Loucy (cell line): ENCODE measurements around the gene KIF13A.

Source experiments
- H2AFZ ChIP-seq: fragments of 200-600 bp; sonication (generic); 2 replicates; pipeline ENCODE4 v1.6.0; 2016; ENCODE audit warnings: antibody characterized with exemption, mild to moderate bottlenecking, low read length, moderate library complexity
- H3F3A ChIP-seq: fragments of 200-600 bp; 2 replicates; pipeline ENCODE4 v1.6.0; 2016; ENCODE audit warnings: antibody characterized with exemption, low read depth, mild to moderate bottlenecking
- H3K27me3 ChIP-seq: fragments of 200-600 bp; sonication (generic); 2 replicates; pipeline ENCODE4 v1.6.1; 2014; ENCODE audit warnings: low read length, mild to moderate bottlenecking; ENCODE audit not compliant: insufficient read depth, poor library complexity, severe bottlenecking
- H3K36me3 ChIP-seq: fragments of 200-600 bp; sonication (generic); 2 replicates; pipeline ENCODE4 v1.6.1; 2016; ENCODE audit warnings: low read length; ENCODE audit not compliant: insufficient read depth
- H3K4me1 ChIP-seq: fragments of 200-600 bp; sonication (generic); 2 replicates; pipeline ENCODE4 v1.5.1; 2014; ENCODE audit warnings: low read length, mild to moderate bottlenecking; ENCODE audit not compliant: insufficient read depth, poor library complexity, severe bottlenecking
- H3K4me2 ChIP-seq: fragments of 200-600 bp; sonication (generic); 2 replicates; pipeline ENCODE4 v1.6.0; 2014; ENCODE audit warnings: antibody characterized with exemption, low read length, low read depth, mild to moderate bottlenecking; ENCODE audit not compliant: poor library complexity, severe bottlenecking
- H3K4me3 ChIP-seq: fragments of 200-600 bp; sonication (generic); 2 replicates; pipeline ENCODE4 v1.5.1; 2014; ENCODE audit warnings: low read length, mild to moderate bottlenecking, mixed read lengths; ENCODE audit not compliant: poor library complexity, severe bottlenecking
- H3K79me2 ChIP-seq: fragments of 200-600 bp; sonication (generic); 2 replicates; pipeline ENCODE4 v1.6.1; 2014; ENCODE audit warnings: low read length; ENCODE audit not compliant: insufficient read depth
- H3K9ac ChIP-seq: fragments of 200-600 bp; sonication (generic); 2 replicates; pipeline ENCODE4 v1.6.0; 2014; ENCODE audit warnings: mild to moderate bottlenecking, low read depth, low read length, moderate library complexity; ENCODE audit not compliant: poor library complexity, severe bottlenecking
- H3K9me2 ChIP-seq: fragments of 200-600 bp; sonication (generic); replicated peaks from 2 replicates; pipeline ENCODE4 v1.6.1; 2016; ENCODE audit warnings: low read depth, low read length, mixed read lengths
- H3K9me3 ChIP-seq: fragments of 200-600 bp; sonication (generic); 2 replicates; pipeline ENCODE4 v1.6.1; 2014; ENCODE audit warnings: mild to moderate bottlenecking, antibody characterized with exemption, low read length, low read depth; ENCODE audit not compliant: insufficient read depth
- H4K20me1 ChIP-seq: fragments of 200-600 bp; sonication (generic); 2 replicates; pipeline ENCODE4 v1.6.0; 2014; ENCODE audit warnings: antibody characterized with exemption, low read length, mild to moderate bottlenecking; ENCODE audit not compliant: insufficient read depth, poor library complexity, severe bottlenecking
- EZH2phosphoT487 ChIP-seq: fragments of 200-600 bp; IDR thresholded peaks from 2 replicates; pipeline ENCODE4 v1.6.1; 2018; ENCODE audit warnings: antibody characterized with exemption, mild to moderate bottlenecking, moderate library complexity, borderline replicate concordance
- TF ChIP-seq, protein P1 (sequence below): fragments of 200-600 bp; sonication (generic); conservative IDR thresholded peaks from 2 replicates; pipeline ENCODE4 v1.5.1; 2014; ENCODE audit warnings: mild to moderate bottlenecking, antibody characterized with exemption, low read length

KIF13A gene

DNA sequence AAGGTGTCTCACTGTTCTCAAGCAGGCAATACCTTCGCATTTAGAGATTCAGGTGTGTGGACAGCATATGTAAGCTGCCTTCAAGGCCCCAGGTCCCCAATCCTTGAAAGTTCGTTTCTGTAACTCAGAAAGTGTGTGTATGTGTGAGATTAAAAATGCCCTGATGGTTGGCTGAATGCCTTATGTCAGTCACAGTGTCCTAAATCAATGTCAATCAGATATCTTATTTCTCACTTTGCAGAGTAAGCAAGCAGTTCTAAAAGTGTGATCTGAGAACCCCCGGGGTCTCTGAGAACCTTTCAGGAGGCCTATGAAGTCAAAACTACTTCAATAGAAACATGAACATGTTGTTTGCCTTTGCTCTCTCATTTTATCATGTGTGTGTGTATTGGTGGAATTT is 157.5 kb downstream of the KIF13A start:
- Histone ChIP-seq H4K20me1 (no peaks in the 10 kb centered on the region), H3F3A (no peaks in the 10 kb centered on the region), H3K79me2 (no peaks in the 10 kb centered on the region), H2AFZ (no peak overlapping the region), H3K36me3 (no peaks in the 10 kb centered on the region), H3K4me2 (no peak overlapping the region), H3K9me3 (no peaks in the 10 kb centered on the region), H3K9ac (no peak overlapping the region), H3K27me3 (no peaks in the 10 kb centered on the region), H3K4me3 (no peak overlapping the region), H3K4me1 (no peaks in the 10 kb centered on the region), H3K9me2 (no peaks in the 10 kb centered on the region)
- TF ChIP-seq EZH2phosphoT487: no peak
- TF ChIP-seq, protein P1, sequence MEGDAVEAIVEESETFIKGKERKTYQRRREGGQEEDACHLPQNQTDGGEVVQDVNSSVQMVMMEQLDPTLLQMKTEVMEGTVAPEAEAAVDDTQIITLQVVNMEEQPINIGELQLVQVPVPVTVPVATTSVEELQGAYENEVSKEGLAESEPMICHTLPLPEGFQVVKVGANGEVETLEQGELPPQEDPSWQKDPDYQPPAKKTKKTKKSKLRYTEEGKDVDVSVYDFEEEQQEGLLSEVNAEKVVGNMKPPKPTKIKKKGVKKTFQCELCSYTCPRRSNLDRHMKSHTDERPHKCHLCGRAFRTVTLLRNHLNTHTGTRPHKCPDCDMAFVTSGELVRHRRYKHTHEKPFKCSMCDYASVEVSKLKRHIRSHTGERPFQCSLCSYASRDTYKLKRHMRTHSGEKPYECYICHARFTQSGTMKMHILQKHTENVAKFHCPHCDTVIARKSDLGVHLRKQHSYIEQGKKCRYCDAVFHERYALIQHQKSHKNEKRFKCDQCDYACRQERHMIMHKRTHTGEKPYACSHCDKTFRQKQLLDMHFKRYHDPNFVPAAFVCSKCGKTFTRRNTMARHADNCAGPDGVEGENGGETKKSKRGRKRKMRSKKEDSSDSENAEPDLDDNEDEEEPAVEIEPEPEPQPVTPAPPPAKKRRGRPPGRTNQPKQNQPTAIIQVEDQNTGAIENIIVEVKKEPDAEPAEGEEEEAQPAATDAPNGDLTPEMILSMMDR: no peak

DNA sequence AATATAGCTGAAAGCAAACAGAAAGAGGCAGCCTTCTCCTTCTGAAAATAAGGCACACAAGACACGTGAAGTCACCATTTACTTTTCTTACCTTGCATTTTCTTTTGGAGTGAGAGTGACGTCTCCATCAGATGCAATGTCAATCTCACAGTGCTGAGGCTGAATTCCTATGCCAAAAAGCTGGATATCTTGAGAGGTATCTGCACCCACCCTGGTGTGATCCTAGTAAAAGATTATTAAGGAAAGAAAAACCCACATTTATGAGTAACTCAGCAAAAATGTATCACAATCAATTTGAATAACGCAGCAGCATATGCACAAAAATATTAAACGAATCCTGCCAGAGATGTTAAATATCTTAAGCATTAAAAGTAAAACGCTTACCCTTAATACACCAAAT is 159.3 kb downstream of the KIF13A start:
- Histone ChIP-seq H3K4me1 (no peaks in the 10 kb centered on the region), H3K27me3 (no peaks in the 10 kb centered on the region), H3K36me3 (no peaks in the 10 kb centered on the region), H3K4me3 (no peak overlapping the region), H4K20me1 (no peaks in the 10 kb centered on the region), H2AFZ (no peak overlapping the region), H3K4me2 (no peak overlapping the region), H3K79me2 (no peaks in the 10 kb centered on the region), H3K9me3 (no peaks in the 10 kb centered on the region), H3K9ac (no peak overlapping the region), H3F3A (no peaks in the 10 kb centered on the region), H3K9me2 (no peaks in the 10 kb centered on the region)
- TF ChIP-seq, protein P1: no peak
- no peak for TF ChIP-seq EZH2phosphoT487

DNA sequence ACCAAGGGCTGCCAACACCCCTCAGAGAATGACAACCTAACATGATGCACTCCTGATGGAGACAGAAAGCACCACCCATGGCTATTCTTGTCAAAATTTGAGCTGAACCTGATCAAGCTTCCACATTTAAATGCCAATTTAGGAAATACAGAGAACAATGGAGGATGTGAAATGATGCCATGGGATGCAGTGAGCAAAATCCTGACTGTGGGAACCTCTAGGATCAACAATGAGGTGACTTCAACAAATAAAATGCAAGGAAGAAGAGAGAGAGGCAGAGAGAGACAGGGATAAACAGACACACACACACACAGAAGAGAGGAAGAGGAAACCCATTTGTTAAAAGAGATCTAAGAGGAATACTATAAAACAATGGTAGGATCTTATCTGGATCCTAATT is 161.1 kb downstream of the KIF13A start:
- Histone ChIP-seq H3K4me1 (no peaks in the 10 kb centered on the region), H3K9me3 (no peaks in the 10 kb centered on the region), H3K79me2 (no peaks in the 10 kb centered on the region), H3K27me3 (no peaks in the 10 kb centered on the region), H3K4me3 (no peak overlapping the region), H3K9me2 (no peaks in the 10 kb centered on the region), H3K4me2 (no peak overlapping the region), H3K9ac (no peak overlapping the region), H3F3A (no peaks in the 10 kb centered on the region), H3K36me3 (no peaks in the 10 kb centered on the region), H2AFZ (no peak overlapping the region), H4K20me1 (no peaks in the 10 kb centered on the region)
- no peak for TF ChIP-seq EZH2phosphoT487
- TF ChIP-seq, protein P1: no peak
